Vagina (tissue), 2 donors: ENCODE data around the gene DNAL1. TPM values are rescaled to one million over a fixed set of nuclear protein-coding genes. Genes with fewer than 3 reads are reported as not detected.

Source experiments
- DNase-seq, 2 donors: peaks; one replicate each; pipeline ENCODE4 v3.0.0-alpha.2; 2017; ENCODE audit errors: extremely low spot score in 2 of 2
- H3K27ac ChIP-seq: fragments of 200-600 bp; sonication (generic); one replicate; pipeline ENCODE4 v1.5.1; 2019
- H3K27me3 ChIP-seq: fragments of 200-600 bp; sonication (generic); one replicate; pipeline ENCODE4 v1.5.1; 2019
- H3K36me3 ChIP-seq, 2 donors: fragments of 200-600 bp; sonication (generic); one replicate each; pipeline ENCODE4 v1.5.1; 2017 to 2019
- H3K4me1 ChIP-seq: fragments of 200-600 bp; sonication (generic); one replicate; pipeline ENCODE4 v1.5.1; 2019
- H3K4me3 ChIP-seq, 2 donors: fragments of 200-600 bp; sonication (generic); 1 replicate in 1 of 2; 2 replicates in 1 of 2; pipeline ENCODE4 v1.5.1; 2016 to 2019
- H3K9me3 ChIP-seq: fragments of 200-600 bp; sonication (generic); one replicate; pipeline ENCODE4 v1.5.1; 2019
- CTCF ChIP-seq, 3 experiments: fragments of 450-650 bp in 2 of 3; fragments of 200-600 bp in 1 of 3; sonication (generic) in 1 of 3; IDR thresholded peaks; one replicate each; pipeline ENCODE4 v1.5.1; 2017 to 2019; ENCODE audit warnings: antibody characterized with exemption in 3 of 3, mild to moderate bottlenecking in 2 of 3, moderate library complexity in 2 of 3
- POLR2A ChIP-seq, 2 donors: fragments of 450-650 bp; IDR thresholded peaks; one replicate each; pipeline ENCODE4 v1.6.1; 2017; ENCODE audit warnings: antibody characterized with exemption in 2 of 2, mild to moderate bottlenecking in 2 of 2, moderate library complexity in 2 of 2
- POLR2AphosphoS5 ChIP-seq, 2 donors: sonication (generic); formaldehyde crosslinking; IDR thresholded peaks; one replicate each; pipeline ENCODE4 v1.9.0; 2017; ENCODE audit warnings: antibody characterized with exemption in 2 of 2, mild to moderate bottlenecking in 2 of 2, low read depth in 1 of 2; ENCODE audit not compliant: insufficient read depth in 1 of 2
- intact Hi-C: fragments of 100-400 bp; cut with DNase I; formaldehyde crosslinking; loops from one replicate; pipeline ENCODE4 v1.15.1; 2023
- small RNA-seq: library from RNA; depleted of rRNA; stranded (forward); fragments of <200 nt; gene quantifications from one replicate; pipeline ENCODE3, GENCODE V24; 2016
- total RNA-seq: library from RNA; depleted of rRNA; stranded (reverse); fragments of >200 nt; gene quantifications from one replicate; pipeline ENCODE4 v1.2.3, GENCODE V29; 2016

DNAL1 gene
- total RNA-seq, 1 donor from 2014 or later, result 4.7 TPM

DNA sequence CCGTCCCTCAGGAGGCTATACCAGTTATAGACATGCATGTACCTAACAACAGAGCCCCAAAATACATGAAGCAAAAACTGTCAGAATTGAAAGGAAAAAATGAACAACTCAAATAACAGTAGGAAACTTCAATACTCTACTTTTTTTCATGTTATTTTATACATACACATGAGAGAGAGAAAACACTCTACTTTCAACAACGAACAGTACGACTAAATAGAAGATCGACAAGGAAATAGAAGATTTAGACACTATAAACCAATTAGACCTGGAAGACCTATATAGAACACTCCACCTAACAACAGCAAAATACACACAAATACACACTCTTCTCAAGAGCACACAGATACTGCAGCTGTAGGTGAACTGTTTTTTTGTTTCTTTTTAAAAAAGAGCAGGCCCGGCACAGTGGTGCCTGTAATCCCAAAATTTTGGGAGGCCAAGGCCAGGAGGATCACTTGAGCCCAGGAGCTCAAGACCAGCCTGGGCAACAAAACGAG lies 104.1 kb downstream of the DNAL1 start:
- no peak for TF ChIP-seq CTCF (IDR thresholded peaks at IDR 0.05)
- no peak for TF ChIP-seq POLR2AphosphoS5 (IDR thresholded peaks at IDR 0.05; ENCODE audit: insufficient read depth in 1 of 2, low read depth in 1 of 2)
- no peak for TF ChIP-seq POLR2A (IDR thresholded peaks at IDR 0.05)
- no peak for DNase-seq
- no peaks in the 10 kb centered on the region for H3K36me3 ChIP-seq
- no peak overlapping the region for H3K27ac ChIP-seq
- H3K4me1 ChIP-seq, result peaks cover 100% of the 10 kb centered on the region
- H3K27me3 ChIP-seq, result no peaks in the 10 kb centered on the region
- intact Hi-C loops, result no loop called here
- no peaks in the 10 kb centered on the region for H3K9me3 ChIP-seq
- H3K4me3 ChIP-seq, result no peak overlapping the region

GRCh38 chr14:73749706-73750530 lies 105.1 kb downstream of the DNAL1 start:
- peak overlapping the region in 1 of 2 donors; percentile 9 for H3K4me3 ChIP-seq
- H3K4me1 ChIP-seq, result peaks cover 100% of the 10 kb centered on the region
- intact Hi-C loops, result no loop called here
- no peaks in the 10 kb centered on the region for H3K9me3 ChIP-seq
- DNase-seq, result no peak
- no peak for TF ChIP-seq CTCF (IDR thresholded peaks at IDR 0.05)
- no peak for TF ChIP-seq POLR2A (IDR thresholded peaks at IDR 0.05)
- TF ChIP-seq POLR2AphosphoS5 (IDR thresholded peaks at IDR 0.05; ENCODE audit: insufficient read depth in 1 of 2, low read depth in 1 of 2), result no peak
- peak overlapping the region; percentile 42 for H3K27ac ChIP-seq
- H3K36me3 ChIP-seq, result no peaks in the 10 kb centered on the region
- H3K27me3 ChIP-seq, result no peaks in the 10 kb centered on the region

DNA sequence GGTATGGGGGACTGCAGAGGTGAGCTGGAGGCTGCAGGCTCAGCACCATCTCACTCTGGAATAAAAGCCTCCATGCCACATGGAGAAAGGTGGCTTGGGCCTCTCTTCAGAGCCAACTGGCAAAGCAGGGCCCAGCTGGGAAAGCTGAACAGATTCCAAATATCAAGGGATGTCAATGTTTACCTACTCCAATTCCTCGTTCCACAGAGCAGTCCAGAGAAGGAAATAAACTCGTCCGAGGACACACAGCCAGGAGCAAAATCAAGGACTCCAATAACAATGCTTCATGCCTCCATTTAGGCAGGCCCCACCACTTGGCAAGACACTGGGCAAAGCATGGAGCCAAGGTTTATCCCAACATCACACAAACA lies 105.7 kb downstream of the DNAL1 start:
- H3K4me1 ChIP-seq, result peaks cover 100% of the 10 kb centered on the region
- no peak overlapping the region for H3K4me3 ChIP-seq
- no peak for DNase-seq
- no peak for TF ChIP-seq CTCF (IDR thresholded peaks at IDR 0.05)
- no peak for TF ChIP-seq POLR2AphosphoS5 (IDR thresholded peaks at IDR 0.05; ENCODE audit: insufficient read depth in 1 of 2, low read depth in 1 of 2)
- TF ChIP-seq POLR2A (IDR thresholded peaks at IDR 0.05), result no peak
- no peaks in the 10 kb centered on the region for H3K27me3 ChIP-seq
- intact Hi-C loops, result no loop called here
- peak overlapping the region; percentile 42 for H3K27ac ChIP-seq
- H3K9me3 ChIP-seq, result no peaks in the 10 kb centered on the region
- H3K36me3 ChIP-seq, result no peaks in the 10 kb centered on the region

- TF ChIP-seq POLR2A (IDR thresholded peaks at IDR 0.05) (no peak), POLR2AphosphoS5 (IDR thresholded peaks at IDR 0.05; ENCODE audit: insufficient read depth in 1 of 2, low read depth in 1 of 2) (no peak)
- Histone ChIP-seq H3K9me3 (no peaks in the 10 kb centered on the region), H3K4me1 (peaks cover 100% of the 10 kb centered on the region), H3K27ac (peak overlapping the region; percentile 98), H3K36me3 (no peaks in the 10 kb centered on the region), H3K4me3 (no peak overlapping the region), H3K27me3 (no peaks in the 10 kb centered on the region)
- intact Hi-C loops, result no loop called here
- no peak for DNase-seq
These were observed 106.4 kb downstream of the DNAL1 start for GRCh38 chr14:73751157-73751691.

DNA sequence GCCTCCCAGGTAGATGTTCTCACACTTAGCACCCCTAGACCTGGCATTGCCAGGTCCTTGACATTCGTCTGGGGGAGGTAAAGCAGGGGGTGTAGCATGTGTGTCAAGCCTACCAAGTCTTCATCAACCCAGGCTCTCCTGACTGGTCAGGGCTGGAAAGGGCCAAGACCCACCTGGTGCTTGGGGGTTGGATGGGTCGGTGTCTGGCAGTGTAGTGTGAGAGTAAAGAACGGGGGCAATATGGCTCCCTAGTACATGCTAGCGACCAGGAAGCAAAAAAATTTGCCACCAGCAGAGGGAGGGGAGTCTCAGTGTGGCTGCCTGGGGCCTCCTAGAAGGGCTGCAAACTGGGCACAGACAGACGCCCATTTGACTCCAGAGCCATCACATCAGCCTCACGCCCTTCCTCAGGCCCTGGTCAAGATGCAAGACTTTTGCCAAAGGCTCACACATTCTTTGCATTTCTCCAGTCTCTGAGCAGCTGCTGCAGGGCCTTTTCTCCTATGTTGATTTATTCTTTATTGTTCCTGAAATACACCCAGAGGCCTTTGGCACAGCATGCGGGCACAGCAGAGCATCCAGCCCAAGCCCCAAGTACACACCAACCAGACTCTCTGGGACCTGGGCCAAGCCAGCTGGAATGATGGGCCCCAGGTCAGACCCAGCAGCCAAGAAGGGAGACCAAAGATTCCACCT lies 107.7 kb downstream of the DNAL1 start:
- intact Hi-C loops, result no loop called here
- Histone ChIP-seq H3K4me1 (peaks cover 100% of the 10 kb centered on the region), H3K9me3 (no peaks in the 10 kb centered on the region), H3K36me3 (no peaks in the 10 kb centered on the region), H3K4me3 (no peak overlapping the region), H3K27me3 (no peaks in the 10 kb centered on the region), H3K27ac (peak overlapping the region; percentile 98)
- TF ChIP-seq CTCF (IDR thresholded peaks at IDR 0.05) (peak in 1 of 3 experiments; percentile 8), POLR2A (IDR thresholded peaks at IDR 0.05) (no peak)
- DNase-seq, result no peak

Small RNAs within 50 kb of the gene (small RNA-seq; reads per million reads assigned to genes)
- not detected for gene RNU6-240P

Other genes starting within 250 kb of the DNAL1 start
- gene NUMB, start 186.4 kb upstream of the DNAL1 start, total RNA-seq, result 48.1 TPM
- gene RIOX1, start 154.1 kb upstream of the DNAL1 start, total RNA-seq, result 16.7 TPM
- 5.2 TPM for gene ACOT1, start 107.8 kb upstream of the DNAL1 start, total RNA-seq
- gene HEATR4, start 86.0 kb upstream of the DNAL1 start, total RNA-seq, result not detected
- gene ACOT2, start 75.8 kb upstream of the DNAL1 start, total RNA-seq, result 48.1 TPM
- gene ACOT4, start 53.1 kb upstream of the DNAL1 start, total RNA-seq, result 0.49 TPM
- gene ACOT6, start 32.5 kb upstream of the DNAL1 start, total RNA-seq, result not detected
- 35.4 TPM for gene PNMA1, start 69.4 kb downstream of the DNAL1 start, total RNA-seq
- 5.6 TPM for gene PTGR2, start 206.8 kb downstream of the DNAL1 start, total RNA-seq
- 36.6 TPM for gene ZNF410, start 241.9 kb downstream of the DNAL1 start, total RNA-seq